ENCODE data around the gene NTM.

NTM gene

DNA sequence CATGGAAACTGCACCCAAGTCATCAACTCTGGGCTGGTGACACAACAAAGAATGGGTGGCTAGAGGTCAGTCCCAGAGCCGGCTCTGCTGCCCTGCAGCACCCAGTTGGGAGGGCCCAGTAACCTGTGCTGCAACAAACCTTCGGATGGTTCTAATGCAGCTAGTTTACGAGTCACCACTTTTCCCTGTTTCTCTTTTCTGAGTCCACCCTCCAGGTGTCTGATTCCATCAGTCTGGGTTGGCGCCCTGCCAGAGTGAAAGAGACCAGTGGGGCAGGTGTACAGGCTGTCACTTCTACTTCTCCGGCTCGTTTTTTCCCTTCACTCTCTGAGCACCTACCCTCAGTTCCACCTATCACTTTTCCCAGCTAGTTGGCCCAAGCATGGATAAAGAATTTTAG is 572.9 kb downstream of the NTM start:
- DNase-seq, result no peak

DNA sequence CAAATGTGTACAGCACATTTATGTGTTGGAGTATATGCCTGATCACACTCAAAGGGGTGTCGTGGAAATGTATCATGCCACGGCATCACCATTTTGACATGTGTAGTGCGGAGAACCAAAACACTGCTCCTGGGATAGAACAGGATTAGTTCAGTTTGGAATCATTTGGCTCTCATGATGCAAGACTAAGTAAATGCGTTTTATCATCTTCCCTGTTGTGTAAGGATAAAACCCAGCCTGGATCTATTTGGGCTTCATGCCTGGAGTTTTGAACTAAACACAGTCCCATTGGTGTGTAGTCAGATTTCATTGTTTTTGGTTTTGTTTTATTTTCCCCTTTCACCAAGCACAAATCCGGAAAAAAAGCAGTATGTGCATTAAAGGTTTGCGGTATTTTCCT is 574.3 kb downstream of the NTM start:
- DNase-seq, result no peak

- no peak for DNase-seq
These were observed 575.3 kb downstream of the NTM start for GRCh38 chr11:131945706-131946105.

GRCh38 chr11:131947511-131947910 is 577.1 kb downstream of the NTM start:
- no peak for DNase-seq

GRCh38 chr11:131951121-131951520 is 580.7 kb downstream of the NTM start:
- no peak for DNase-seq

- no peak for DNase-seq
These were observed 583.7 kb downstream of the NTM start for GRCh38 chr11:131954146-131954545.

DNA sequence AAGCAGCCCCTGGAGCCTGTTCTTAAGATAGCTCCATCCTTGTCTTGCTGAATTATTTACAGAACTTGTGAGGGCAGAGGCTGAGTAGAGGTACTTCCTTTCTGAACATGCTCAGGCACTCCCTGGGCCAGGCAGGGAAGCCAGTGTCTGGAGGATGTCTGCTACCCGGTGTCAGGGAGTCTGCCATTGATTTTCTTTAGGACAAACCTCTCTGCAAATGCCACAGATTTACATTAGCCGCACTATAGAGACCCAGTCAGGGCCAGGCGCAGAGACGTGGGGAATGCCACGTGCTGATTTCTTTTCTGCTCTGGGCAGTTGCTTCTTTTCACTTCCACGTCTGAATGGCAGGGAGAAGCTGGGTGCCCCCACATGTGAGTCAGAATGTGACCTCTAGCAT is 585.5 kb downstream of the NTM start:
- no peak for DNase-seq

DNA sequence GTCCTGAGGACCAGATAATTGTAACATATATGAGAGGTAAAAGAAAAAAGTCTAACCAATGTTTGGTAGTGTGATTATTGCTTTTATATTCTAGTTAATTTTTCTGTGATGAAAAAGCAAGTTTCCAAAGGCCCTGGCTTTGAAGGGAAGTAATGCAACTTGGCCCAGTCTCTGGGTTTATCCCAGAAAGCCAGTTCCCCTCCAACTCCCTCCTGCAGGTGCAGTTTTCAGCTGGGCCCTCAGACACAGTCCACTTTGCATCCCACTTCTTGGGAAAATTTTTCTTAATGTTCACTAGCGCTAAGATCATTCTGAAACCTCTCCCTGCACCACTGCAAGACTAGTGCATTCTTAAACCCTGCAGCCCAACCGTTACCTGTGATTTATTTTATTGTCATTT is 586.8 kb downstream of the NTM start:
- DNase-seq, result no peak

- DNase-seq, result no peak
These were observed 587.5 kb downstream of the NTM start for GRCh38 chr11:131957875-131958274.

GRCh38 chr11:131962818-131963217 is 592.4 kb downstream of the NTM start:
- DNase-seq, result no peak

DNA sequence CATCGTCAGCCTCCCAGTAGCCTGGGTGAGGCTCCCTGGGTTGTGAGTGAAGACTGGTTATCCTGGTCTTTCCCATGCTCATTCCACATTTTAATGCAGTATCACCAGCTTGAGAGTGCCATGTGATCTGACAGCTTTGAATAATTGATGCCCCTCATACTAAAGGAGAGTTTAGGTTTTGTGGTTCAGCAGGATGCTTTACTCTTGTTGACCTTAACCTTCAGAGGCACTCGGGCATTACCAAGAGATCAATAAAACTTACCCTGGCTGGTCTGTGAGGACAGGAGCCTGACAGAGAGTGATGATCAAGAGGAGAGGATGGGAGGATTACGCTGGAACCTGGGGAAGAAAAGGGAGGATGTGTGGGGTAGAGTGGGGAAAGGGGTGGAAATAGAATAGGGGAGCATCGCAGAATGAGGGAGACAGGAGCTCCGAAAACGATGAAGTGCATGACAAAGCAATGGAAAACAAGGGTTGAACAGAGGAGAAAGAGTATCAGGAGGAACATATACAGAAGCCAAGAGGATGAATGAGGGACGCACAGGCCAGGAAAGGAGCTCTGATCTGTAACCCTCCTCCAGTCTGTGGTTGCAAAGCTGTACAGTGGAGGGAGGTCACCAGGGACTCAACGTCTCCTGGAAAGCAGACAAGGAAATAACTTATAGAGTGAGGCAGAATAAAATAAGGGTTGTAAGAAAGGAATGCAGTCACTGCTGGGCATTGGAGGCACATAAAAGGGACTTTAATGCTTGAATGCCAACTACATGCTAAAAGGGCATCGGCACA is 594.5 kb downstream of the NTM start:
- no peak for DNase-seq

GRCh38 chr11:131965504-131965903 is 595.1 kb downstream of the NTM start:
- no peak for DNase-seq

- DNase-seq, result no peak
These were observed 596.3 kb downstream of the NTM start for GRCh38 chr11:131966667-131967066.

DNA sequence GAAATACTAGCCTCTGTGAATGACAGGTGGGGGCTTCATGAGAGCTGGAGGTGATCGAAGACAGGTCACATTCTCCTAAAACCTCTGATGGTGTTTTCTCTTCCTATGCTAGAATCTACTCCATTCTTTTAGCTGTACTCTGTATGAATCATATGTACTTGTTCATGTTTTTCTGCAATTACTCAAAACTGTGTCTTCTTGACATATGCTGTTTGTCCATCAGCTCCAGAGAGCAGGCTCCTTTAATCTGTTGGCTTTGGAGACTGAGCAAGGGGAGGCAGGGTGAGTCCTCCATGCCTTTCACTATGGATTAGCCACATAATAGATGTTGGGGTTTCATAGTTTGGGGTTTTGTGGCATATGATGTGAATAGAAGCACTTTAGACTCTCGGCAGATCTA is 598.8 kb downstream of the NTM start:
- no peak for DNase-seq

- no peak for DNase-seq
These were observed 602.6 kb downstream of the NTM start for GRCh38 chr11:131973061-131973460.

GRCh38 chr11:131975619-131976018 is 605.2 kb downstream of the NTM start:
- DNase-seq, result no peak

DNA sequence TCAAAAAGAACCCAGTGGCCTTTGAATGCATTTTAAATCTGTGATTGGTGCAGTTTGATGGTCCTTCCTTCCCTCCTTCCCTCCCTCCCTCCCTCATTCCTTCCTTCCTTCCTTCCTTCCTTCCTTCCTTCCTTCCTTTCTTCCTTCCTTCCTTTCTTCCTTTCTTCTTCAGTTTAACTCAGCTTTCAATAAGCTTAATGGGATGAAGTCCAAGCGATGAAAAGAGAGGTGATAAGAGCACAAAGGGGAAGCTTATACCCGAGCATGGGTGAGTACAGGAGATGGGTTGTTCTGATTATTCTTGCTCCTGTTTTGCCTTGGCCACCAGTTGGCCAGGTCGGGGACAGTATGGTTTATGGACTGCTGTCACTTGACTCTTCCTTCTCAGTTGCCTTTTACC is 605.6 kb downstream of the NTM start:
- no peak for DNase-seq

- no peak for DNase-seq
These were observed 606.8 kb downstream of the NTM start for GRCh38 chr11:131977231-131977630.

DNA sequence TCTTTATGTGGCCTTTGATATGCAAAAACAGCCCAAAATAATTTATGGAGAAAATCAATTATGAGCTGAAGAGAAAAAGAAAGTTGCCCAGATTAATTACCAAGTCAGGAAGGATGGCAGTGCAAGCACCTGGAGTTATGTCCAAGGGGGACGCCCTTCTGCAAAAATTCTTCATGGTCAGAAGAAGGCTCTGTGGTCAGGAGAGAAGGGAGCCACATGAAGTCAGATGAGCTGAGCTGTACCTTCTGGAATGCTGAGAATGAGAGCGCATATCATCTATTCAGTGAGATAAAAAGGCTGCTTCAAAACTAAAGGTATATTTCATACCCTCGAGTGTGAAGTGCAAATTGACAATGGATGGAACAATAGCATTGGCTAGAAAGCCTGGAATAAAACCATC is 607.4 kb downstream of the NTM start:
- no peak for DNase-seq

- DNase-seq, result no peak
These were observed 607.9 kb downstream of the NTM start for GRCh38 chr11:131978351-131978750.

GRCh38 chr11:131979364-131979763 is 608.9 kb downstream of the NTM start:
- DNase-seq, result no peak

DNA sequence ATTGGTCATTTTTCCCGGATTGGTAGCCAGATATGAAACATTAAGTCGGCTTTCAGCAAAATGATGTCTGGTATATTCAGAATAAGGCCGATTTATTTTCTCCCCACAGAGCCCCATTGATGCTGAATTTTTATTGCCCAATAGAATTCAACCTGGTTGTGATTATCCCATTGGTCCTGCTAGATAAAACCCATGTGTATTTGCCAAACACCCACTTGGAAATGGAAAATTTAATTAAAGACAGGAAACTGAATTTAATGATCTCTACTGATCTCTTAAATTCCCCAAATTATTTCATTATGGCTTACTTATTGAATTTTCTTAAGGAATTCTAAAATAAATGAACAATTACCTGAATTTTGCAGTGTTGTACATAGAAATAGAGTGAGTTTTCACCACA is 609.8 kb downstream of the NTM start:
- DNase-seq, result no peak

DNA sequence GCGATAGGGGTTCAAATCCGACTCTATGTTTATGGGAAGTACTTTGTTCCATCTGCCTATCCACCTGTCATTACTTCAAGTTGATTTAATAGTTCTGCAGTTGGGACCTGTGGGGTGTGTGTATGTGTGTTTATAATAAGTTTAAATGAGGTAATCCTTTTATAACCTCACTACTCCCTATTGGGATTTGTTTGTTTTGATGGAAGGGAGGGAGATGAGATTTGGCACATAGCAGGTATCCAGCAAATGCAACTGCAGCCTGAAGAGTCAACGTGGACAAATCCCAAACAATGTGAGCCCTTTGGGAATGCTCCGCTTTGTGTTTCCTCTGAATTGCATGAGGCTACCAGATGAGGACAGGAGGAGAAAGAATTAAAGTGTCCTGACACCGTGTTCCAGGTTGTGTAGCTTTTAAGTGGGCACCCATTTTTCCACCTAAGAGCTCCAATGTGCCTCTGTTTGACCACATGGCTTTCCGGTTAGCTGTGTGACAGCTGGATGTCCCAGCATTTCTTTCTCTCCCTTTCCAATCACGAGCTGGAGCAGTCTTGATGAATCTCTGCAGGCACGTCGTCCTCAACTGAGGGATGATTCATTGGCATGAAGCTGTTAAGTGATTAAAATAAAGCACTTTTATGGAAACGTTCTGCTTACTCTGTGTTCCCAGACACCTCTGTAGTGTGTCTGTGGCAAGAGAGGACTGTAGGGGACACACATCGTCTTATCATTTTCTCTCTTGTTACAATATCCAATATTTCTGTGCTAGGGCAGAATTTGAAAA is 610.7 kb downstream of the NTM start:
- DNase-seq, result no peak

GRCh38 chr11:131982154-131982553 is 611.7 kb downstream of the NTM start:
- no peak for DNase-seq
